Measurements from ENCODE around the gene NELFB.
A peak's percentile ranks its signal among the peaks of the same experiment; 100 is the strongest.

Gene NELFB

GRCh38 chr9:137317021-137317717 lies 62.0 kb downstream of the NELFB start:
- no peak for DNase-seq

DNA sequence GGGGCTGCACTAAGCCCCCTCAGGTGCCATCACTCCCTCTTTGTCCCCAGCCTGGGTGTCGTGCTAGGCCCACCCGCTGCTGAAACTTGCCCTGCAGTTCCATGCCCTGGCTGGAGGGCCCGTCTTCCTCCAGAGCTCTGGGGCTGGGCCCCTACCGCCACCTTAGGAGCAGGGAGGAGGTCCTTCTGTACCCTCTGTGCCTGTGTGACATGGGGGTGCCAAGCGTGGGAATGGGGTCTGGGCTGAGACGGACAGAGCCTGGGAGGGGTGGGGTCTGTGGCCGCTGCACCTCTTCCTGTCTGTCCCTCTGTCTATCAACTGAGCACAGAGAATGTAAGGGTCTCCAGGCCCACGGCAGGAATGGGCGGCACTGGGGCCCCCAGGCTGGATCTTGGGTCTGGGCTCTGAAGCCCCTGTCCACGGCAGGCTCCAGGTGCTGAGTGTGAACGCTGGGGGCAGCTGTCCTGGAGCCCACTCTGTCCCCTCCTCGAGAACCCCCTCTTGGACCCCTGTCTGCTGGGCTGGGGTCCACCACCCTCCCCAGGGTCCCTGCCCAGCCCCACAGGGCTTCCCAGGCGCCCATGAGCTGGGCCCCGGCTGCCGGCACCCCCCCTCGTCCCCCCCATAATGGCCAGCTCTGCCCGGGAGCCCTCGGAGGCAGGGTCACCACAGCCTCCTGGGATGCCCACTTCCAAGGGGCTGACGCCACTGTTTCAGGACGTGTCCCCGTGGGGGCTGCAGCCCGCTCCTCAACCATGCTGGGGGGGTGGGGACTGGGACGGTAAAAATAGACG lies 62.8 kb downstream of the NELFB start:
- no peak for DNase-seq

- DNase-seq: no peak
Measured at GRCh38 chr9:137318602-137319001, 63.5 kb downstream of the NELFB start.

- no peak for DNase-seq
Measured at GRCh38 chr9:137319011-137319738, 64.0 kb downstream of the NELFB start.

- no peak for DNase-seq
Measured at GRCh38 chr9:137319739-137320551, 64.8 kb downstream of the NELFB start.

DNA sequence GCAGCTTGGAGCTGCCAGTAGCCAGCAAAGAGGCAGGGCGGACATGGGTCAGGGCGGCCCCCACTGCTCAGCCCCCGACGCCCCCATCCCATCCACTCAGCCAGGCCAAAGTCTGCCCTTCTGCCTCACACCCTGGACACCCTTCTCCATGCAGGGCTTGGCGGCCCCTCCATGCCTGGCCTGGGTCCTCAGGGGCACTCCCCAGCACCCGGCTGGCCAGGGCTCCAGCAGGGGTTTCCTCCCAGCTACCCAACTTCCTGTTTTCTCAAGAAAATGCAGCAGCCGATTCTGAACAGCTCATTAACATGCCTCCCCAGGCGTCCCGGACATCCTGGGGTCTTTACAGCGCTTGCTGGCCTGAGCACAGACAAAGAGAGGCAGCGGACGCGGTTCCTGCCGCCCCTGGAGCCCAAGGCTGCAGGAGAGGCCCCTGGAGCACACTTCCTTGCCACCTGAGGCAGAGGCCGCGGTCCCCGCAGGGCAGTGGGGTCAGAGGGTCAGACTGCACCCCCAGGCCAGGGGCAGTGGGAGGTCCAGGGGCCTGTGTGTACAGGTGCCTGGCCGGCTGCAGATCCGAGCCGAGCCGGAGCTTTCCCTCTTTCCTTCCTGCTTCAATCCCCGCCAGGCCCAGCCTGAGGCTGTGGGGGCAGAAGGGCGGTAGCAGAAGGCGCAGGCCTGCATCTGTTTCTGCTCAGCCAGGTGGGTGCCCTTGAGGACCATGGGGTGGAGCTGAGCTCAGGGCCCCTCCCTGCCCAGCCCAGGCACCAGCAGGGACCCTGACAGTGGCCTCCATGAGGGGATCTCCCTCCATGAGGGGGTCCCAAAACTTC lies 65.6 kb downstream of the NELFB start:
- DNase-seq: peak; percentile 28

DNA sequence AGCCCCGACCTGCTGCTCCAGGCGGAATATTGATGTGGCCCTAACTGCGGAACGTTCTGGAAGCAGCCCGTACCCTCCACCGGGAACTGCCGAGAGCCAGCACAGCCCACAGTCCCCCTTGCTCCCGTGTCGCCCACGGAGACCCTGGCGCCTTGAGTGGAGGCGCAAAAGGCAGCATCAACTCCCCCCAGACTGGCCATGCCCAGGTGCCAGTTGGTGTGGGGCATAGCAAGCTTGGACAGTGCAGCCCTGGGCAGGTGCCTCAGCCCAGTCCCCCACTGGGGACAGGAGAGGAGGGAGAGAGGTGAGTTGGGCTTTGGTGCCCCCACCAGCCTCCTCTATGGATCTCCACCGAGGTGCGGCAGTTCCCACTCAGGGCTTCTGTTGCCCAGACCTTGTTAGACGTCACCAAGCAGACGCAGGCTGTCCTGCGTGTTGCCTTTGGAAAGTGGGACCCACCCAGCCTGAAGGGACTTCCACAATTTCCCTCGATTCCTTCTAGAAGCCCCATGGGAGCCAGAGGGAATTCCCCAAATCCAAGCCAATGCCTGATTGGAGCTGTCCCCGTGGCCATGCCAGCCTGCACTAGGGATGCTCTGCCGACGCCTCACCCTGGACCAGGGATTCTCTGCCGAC lies 66.7 kb downstream of the NELFB start:
- DNase-seq: no peak

Data from CD4-positive, alpha-beta T cell treated with Interleukin-21 for 1 hour (primary cell).